Keratinocyte (primary cell): ENCODE measurements around the gene PLAAT3. TPM values are rescaled to one million over a fixed set of nuclear protein-coding genes. Genes with fewer than 3 reads are reported as not detected.

Source experiments
- DNase-seq: peaks from one replicate; pipeline ENCODE4 v3.0.0-alpha.2; 2011; ENCODE audit warnings: low read depth, missing footprints, low spot score
- FAIRE-seq: peaks from 2 replicates; lab custom pipeline; 2011; peaks lifted over from hg19 to GRCh38; lab: Jason Lieb, UNC
- H2AFZ ChIP-seq: 2 replicates; pipeline ENCODE4 v1.6.0; 2012; ENCODE audit warnings: low read length, control low read depth, inconsistent platforms; ENCODE audit not compliant: control insufficient read depth
- H3K27ac ChIP-seq: 2 replicates; pipeline ENCODE4 v1.5.1; 2011; ENCODE audit warnings: low read length; ENCODE audit not compliant: control insufficient read depth, insufficient read depth
- H3K27me3 ChIP-seq: 3 replicates; pipeline ENCODE4 v1.6.0; 2011; ENCODE audit warnings: low read length; ENCODE audit not compliant: control insufficient read depth, insufficient read depth; ENCODE audit errors: extremely low read depth
- H3K36me3 ChIP-seq, 2 experiments: 2 replicates in 1 of 2; 3 replicates in 1 of 2; pipeline ENCODE4 v1.5.1; 2011; ENCODE audit warnings: low read length in 2 of 2, mild to moderate bottlenecking in 1 of 2; ENCODE audit not compliant: control insufficient read depth in 2 of 2, insufficient read depth in 2 of 2; ENCODE audit errors: extremely low read depth in 1 of 2
- H3K4me1 ChIP-seq: 3 replicates; pipeline ENCODE4 v1.5.1; 2011; ENCODE audit warnings: low read length; ENCODE audit not compliant: control insufficient read depth, insufficient read depth; ENCODE audit errors: extremely low read depth
- H3K4me2 ChIP-seq: 3 replicates; pipeline ENCODE4 v1.6.0; 2011; ENCODE audit warnings: low read depth, low read length; ENCODE audit not compliant: control insufficient read depth, insufficient read depth; ENCODE audit errors: extremely low read depth
- H3K4me3 ChIP-seq, 3 experiments: fragments of 200-600 bp in 1 of 3; sonication (generic) in 1 of 3; 2 replicates in 2 of 3; 3 replicates in 1 of 3; pipeline ENCODE4 v1.5.1; 2011 to 2016; ENCODE audit warnings: low read length in 3 of 3, mild to moderate bottlenecking in 3 of 3, control low read depth in 2 of 3, inconsistent platforms in 1 of 3, low read depth in 1 of 3, mixed read lengths in 1 of 3, mixed run types in 1 of 3, moderate library complexity in 1 of 3; ENCODE audit not compliant: control insufficient read depth in 2 of 3, insufficient read depth in 2 of 3; ENCODE audit errors: extremely low read depth in 1 of 3
- H3K79me2 ChIP-seq: 2 replicates; pipeline ENCODE4 v1.6.0; 2012; ENCODE audit warnings: low read length; ENCODE audit not compliant: control insufficient read depth, insufficient read depth
- H3K9ac ChIP-seq: 3 replicates; pipeline ENCODE4 v1.6.0; 2011; ENCODE audit warnings: low read length; ENCODE audit not compliant: control insufficient read depth, insufficient read depth; ENCODE audit errors: extremely low read depth
- H3K9me1 ChIP-seq: 3 replicates; pipeline ENCODE4 v1.6.0; 2011; ENCODE audit warnings: low read length; ENCODE audit not compliant: control insufficient read depth, insufficient read depth; ENCODE audit errors: extremely low read depth
- H3K9me3 ChIP-seq: 2 replicates; pipeline ENCODE4 v1.5.1; 2012; ENCODE audit warnings: low read depth, low read length; ENCODE audit not compliant: control insufficient read depth
- H4K20me1 ChIP-seq: 3 replicates; pipeline ENCODE4 v1.6.0; 2011; ENCODE audit warnings: low read length; ENCODE audit not compliant: control insufficient read depth, insufficient read depth; ENCODE audit errors: extremely low read depth
- CTCF ChIP-seq, 3 experiments: IDR thresholded peaks in 1 of 3; conservative IDR thresholded peaks in 1 of 3; optimal IDR thresholded peaks in 1 of 3; 2 replicates in 2 of 3; 3 replicates in 1 of 3; pipeline versions ENCODE3 to v1.5.1; 2011; ENCODE audit warnings: low read length in 3 of 3, mild to moderate bottlenecking in 3 of 3, moderate library complexity in 2 of 3, control low read depth in 1 of 3, inconsistent platforms in 1 of 3; ENCODE audit not compliant: insufficient read depth in 2 of 3; ENCODE audit errors: extremely low read depth in 1 of 3
- EZH2 ChIP-seq: IDR thresholded peaks from one replicate; pipeline ENCODE4 v1.6.1; 2012; ENCODE audit warnings: inconsistent platforms, mild to moderate bottlenecking, low read length, moderate library complexity
- dilution Hi-C: fragments of 300-500 bp; cut with MboI; formaldehyde crosslinking; loops from one replicate; pipeline ENCODE4 v1.7.0; 2020; ENCODE audit warnings: low sequenced_read_pairs; ENCODE audit not compliant: extremely low pct_ligation_motif_present
- polyA plus RNA-seq, 5 experiments: library from polyadenylated mRNA; depleted of rRNA in 3 of 5; stranded (reverse) in 3 of 5; stranded (forward) in 1 of 5; unstranded in 1 of 5; fragments of >200 nt; gene quantifications; 1 replicate in 1 of 5; 2 replicates in 3 of 5; 3 replicates in 1 of 5; pipeline versions ENCODE4 v1.2.1 to v1.2.3, GENCODE V29; 2011 to 2012; ENCODE audit warnings: missing spikeins in 2 of 5, low read depth in 1 of 5, low replicate concordance in 1 of 5

PLAAT3 gene
- polyA plus RNA-seq, 1 donor (not counting 4 experiments of a cell fraction or from before 2014, with no cell fraction given) = 0.20 TPM

DNA sequence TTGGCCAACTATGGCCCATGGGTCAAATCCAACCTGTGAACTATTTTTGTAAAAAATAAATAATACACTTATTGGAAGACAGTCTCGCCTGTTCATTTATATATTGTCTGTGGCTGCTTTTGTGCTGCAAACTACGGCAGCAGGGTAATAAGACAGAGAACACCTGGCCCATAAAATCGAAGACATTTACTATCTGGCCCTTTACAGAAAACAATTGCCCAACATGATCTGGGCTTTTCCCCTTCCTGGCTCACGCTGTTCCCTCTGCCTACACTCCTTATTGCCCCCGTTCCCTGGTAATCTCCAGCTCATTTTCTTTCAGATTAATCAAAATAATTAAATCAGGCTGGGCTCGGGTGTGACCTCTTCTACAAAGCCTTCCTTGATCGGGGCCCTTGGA, 56.7 kb downstream of the PLAAT3 start:
- H3K9me1 ChIP-seq = no peaks in the 10 kb centered on the region
- dilution Hi-C loops = no loop called here
- H2AFZ ChIP-seq = no peak overlapping the region
- H3K79me2 ChIP-seq = no peaks in the 10 kb centered on the region
- peaks cover 13% of the 10 kb centered on the region for H3K4me1 ChIP-seq
- no peaks in the 10 kb centered on the region for H4K20me1 ChIP-seq
- no peaks in the 10 kb centered on the region for H3K36me3 ChIP-seq
- no peak overlapping the region for H3K4me3 ChIP-seq
- H3K27ac ChIP-seq = no peak overlapping the region
- no peaks in the 10 kb centered on the region for H3K9me3 ChIP-seq
- DNase-seq (no peak), FAIRE-seq (no peak)
- TF ChIP-seq EZH2 (no peak), CTCF (optimal IDR thresholded peaks at IDR 0.05 in 1 of 3, IDR thresholded peaks at IDR 0.05 in 1 of 3, conservative IDR thresholded peaks at IDR 0.05 in 1 of 3; ENCODE audit: extremely low read depth in 1 of 3, insufficient read depth in 2 of 3, low read length in 3 of 3) (no peak)
- no peaks in the 10 kb centered on the region for H3K27me3 ChIP-seq
- no peak overlapping the region for H3K4me2 ChIP-seq
- H3K9ac ChIP-seq = no peak overlapping the region

DNA sequence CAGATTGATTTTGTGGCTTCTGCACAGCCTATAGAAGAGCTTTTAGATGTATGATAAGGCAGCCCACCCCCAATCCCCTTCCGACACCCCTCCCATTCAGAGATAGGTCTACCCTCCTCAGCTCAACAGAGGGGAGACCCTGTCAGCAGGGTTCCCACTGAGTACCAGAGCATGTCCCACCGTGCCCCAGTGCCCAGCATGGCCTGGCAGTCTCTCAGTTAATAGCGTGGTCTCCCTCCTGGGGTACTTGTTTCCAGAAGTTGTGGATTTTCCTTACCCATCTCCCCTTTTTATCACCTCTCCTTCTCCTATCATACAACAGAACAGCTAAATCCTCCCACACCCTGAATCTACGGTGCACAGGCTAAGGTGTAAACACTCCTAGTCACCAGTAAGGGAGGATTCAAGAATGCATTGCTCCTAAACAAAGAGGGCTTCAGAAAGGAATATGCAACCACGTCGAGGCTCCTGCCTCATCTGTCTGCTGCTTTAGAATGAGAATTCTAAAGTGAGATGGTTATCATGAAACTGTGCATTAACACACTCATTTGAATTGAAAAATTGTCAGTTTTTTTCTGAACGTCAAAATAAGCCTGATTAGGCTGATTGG, 57.7 kb downstream of the PLAAT3 start:
- H2AFZ ChIP-seq = no peak overlapping the region
- no peak overlapping the region for H3K4me3 ChIP-seq
- no peak overlapping the region for H3K4me2 ChIP-seq
- peaks cover 13% of the 10 kb centered on the region for H3K4me1 ChIP-seq
- no peaks in the 10 kb centered on the region for H4K20me1 ChIP-seq
- no peak for DNase-seq
- no peak for TF ChIP-seq EZH2
- no peak for TF ChIP-seq CTCF (optimal IDR thresholded peaks at IDR 0.05 in 1 of 3, IDR thresholded peaks at IDR 0.05 in 1 of 3, conservative IDR thresholded peaks at IDR 0.05 in 1 of 3; ENCODE audit: extremely low read depth in 1 of 3, insufficient read depth in 2 of 3, low read length in 3 of 3)
- no peaks in the 10 kb centered on the region for H3K9me3 ChIP-seq
- dilution Hi-C loops = no loop called here
- H3K27ac ChIP-seq = no peak overlapping the region
- H3K9me1 ChIP-seq = no peaks in the 10 kb centered on the region
- no peak overlapping the region for H3K9ac ChIP-seq
- no peaks in the 10 kb centered on the region for H3K79me2 ChIP-seq
- H3K36me3 ChIP-seq = no peaks in the 10 kb centered on the region
- H3K27me3 ChIP-seq = no peaks in the 10 kb centered on the region
- FAIRE-seq = no peak
